ENCODE measurements around the gene UQCRHL.
"Not testable (repeated sequence)": the region's sequence is repeated elsewhere in the genome, so short reads cannot be mapped to it uniquely, and the experiment has no call there.

The UQCRHL gene

GRCh38 chr1:15807549-15807948, at the start of gene UQCRHL:
Gene UQCRHL (minus strand): TSS chr1:15807649. CDS start chr1:15807649, 0 bp downstream.
- ATAC-seq, result not testable (repeated sequence)

- TF ChIP-seq ZNF8 (CRISPR knock-in tag; IDR thresholded peaks at IDR 0.05), result no peak
- TF ChIP-seq CSDC2 (CRISPR knock-in tag; IDR thresholded peaks at IDR 0.05), result no peak
- no peak for TF ChIP-seq ESRRG (CRISPR knock-in tag; IDR thresholded peaks at IDR 0.05)
- no peak for TF ChIP-seq CSRNP3 (CRISPR knock-in tag; IDR thresholded peaks at IDR 0.05)
- no peak for TF ChIP-seq ZFP3 (CRISPR knock-in tag; IDR thresholded peaks at IDR 0.05)
- no peak for TF ChIP-seq POU6F1 (CRISPR knock-in tag; IDR thresholded peaks at IDR 0.05; ENCODE audit: borderline replicate concordance, low read depth)
- TF ChIP-seq ZFP30 (CRISPR knock-in tag; IDR thresholded peaks at IDR 0.05), result no peak
- no peak for TF ChIP-seq PATZ1 (CRISPR knock-in tag; IDR thresholded peaks at IDR 0.05; ENCODE audit: borderline replicate concordance)
- no peak for TF ChIP-seq GLIS3 (CRISPR knock-in tag; IDR thresholded peaks at IDR 0.05)
- TF ChIP-seq ZC3H10 (CRISPR knock-in tag; IDR thresholded peaks at IDR 0.05), result no peak
- TF ChIP-seq SNAI2 (CRISPR knock-in tag; IDR thresholded peaks at IDR 0.05), result no peak
- no peak for TF ChIP-seq TCF4 (CRISPR knock-in tag; IDR thresholded peaks at IDR 0.05; ENCODE audit: borderline replicate concordance)
- TF ChIP-seq ZNF70 (CRISPR knock-in tag; IDR thresholded peaks at IDR 0.05), result no peak
- ATAC-seq, result no peak
Observed at GRCh38 chr1:15856888-15857287, 49.4 kb upstream of the UQCRHL start.

- TF ChIP-seq PATZ1 (CRISPR knock-in tag; IDR thresholded peaks at IDR 0.05; ENCODE audit: borderline replicate concordance) (no peak), ISL1 (CRISPR knock-in tag; IDR thresholded peaks at IDR 0.05) (no peak), POU6F1 (CRISPR knock-in tag; IDR thresholded peaks at IDR 0.05; ENCODE audit: borderline replicate concordance, low read depth) (no peak), BACH2 (CRISPR knock-in tag; IDR thresholded peaks at IDR 0.05; ENCODE audit: borderline replicate concordance) (no peak), CREB5 (CRISPR knock-in tag; IDR thresholded peaks at IDR 0.05; ENCODE audit: low read depth) (no peak), ARNTL (CRISPR knock-in tag; IDR thresholded peaks at IDR 0.05; ENCODE audit: borderline replicate concordance, low read depth) (no peak), TOX (CRISPR knock-in tag; IDR thresholded peaks at IDR 0.05; ENCODE audit: borderline replicate concordance) (no peak), ESRRG (CRISPR knock-in tag; IDR thresholded peaks at IDR 0.05) (no peak)
- no peak for ATAC-seq
Observed at GRCh38 chr1:15852828-15853302, 45.4 kb upstream of the UQCRHL start.

All from SK-N-SH treated with all-trans-retinoic acid at 6 μM for 48 hours (cell line).